Skeletal muscle satellite cell (primary cell): Measurements from ENCODE around the gene GGN.

Source experiments
- H3K27me3 ChIP-seq: 2 replicates; pipeline ENCODE4 v1.7.0; 2013; ENCODE audit warnings: low read length; ENCODE audit not compliant: control insufficient read depth, insufficient read depth
- H3K36me3 ChIP-seq: 2 replicates; pipeline ENCODE4 v1.7.0; 2013; ENCODE audit warnings: mild to moderate bottlenecking, control low read depth, low read length; ENCODE audit not compliant: insufficient read depth
- H3K4me1 ChIP-seq: 2 replicates; pipeline ENCODE4 v1.7.0; 2013; ENCODE audit warnings: low read length; ENCODE audit not compliant: control insufficient read depth, insufficient read depth
- H3K4me2 ChIP-seq: 2 replicates; pipeline ENCODE4 v1.7.0; 2013; ENCODE audit warnings: mild to moderate bottlenecking, low read length
- H3K4me3 ChIP-seq: 2 replicates; pipeline ENCODE4 v1.7.0; 2013; ENCODE audit warnings: low read length
- H3K9ac ChIP-seq: 2 replicates; pipeline ENCODE4 v1.7.0; 2013; ENCODE audit warnings: mild to moderate bottlenecking, low read depth, low read length, moderate library complexity
- H3K9me3 ChIP-seq: replicated peaks from 2 replicates; pipeline ENCODE4 v1.7.0; 2013; ENCODE audit warnings: mild to moderate bottlenecking, control low read depth, low read length

The GGN gene

GRCh38 chr19:38392707-38393308 lies 5.0 kb upstream of the GGN start:
- H3K4me3 ChIP-seq = no peak overlapping the region
- H3K9me3 ChIP-seq = no peaks in the 10 kb centered on the region
- H3K9ac ChIP-seq = no peak overlapping the region
- H3K27me3 ChIP-seq = no peaks in the 10 kb centered on the region
- H3K4me1 ChIP-seq = peaks cover 26% of the 10 kb centered on the region
- H3K36me3 ChIP-seq = peaks cover 30% of the 10 kb centered on the region
- H3K4me2 ChIP-seq = peak overlapping the region; percentile 10

DNA sequence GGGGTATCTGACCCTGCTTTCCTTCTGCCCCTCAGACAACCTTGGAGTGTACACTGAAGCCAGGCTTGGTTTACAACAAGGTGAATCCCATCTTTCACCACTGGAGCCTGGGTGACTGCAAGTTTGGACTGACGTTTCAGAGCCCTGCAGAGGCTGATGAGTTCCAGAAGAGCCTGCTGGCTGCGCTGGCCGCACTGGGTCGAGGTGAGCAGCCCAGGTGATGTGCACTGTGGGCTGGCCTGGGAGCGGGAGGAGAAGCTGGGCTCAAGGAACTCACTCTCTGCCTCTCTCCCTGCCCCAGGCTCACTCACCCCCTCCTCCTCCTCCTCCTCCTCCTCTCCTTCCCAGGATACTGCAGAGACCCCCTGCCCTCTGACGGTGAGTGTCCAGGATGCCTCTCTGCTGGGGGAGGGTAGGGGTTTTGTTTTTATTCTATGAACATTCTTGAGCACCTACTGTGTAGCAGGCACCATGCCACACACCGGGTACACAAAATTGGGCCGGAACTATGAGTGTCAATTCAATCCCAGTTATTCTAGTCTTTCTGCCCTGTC lies 4.2 kb upstream of the GGN start:
- H3K27me3 ChIP-seq = no peaks in the 10 kb centered on the region
- H3K4me2 ChIP-seq = no peak overlapping the region
- H3K4me3 ChIP-seq = no peak overlapping the region
- no peak overlapping the region for H3K9ac ChIP-seq
- peaks cover 30% of the 10 kb centered on the region for H3K36me3 ChIP-seq
- no peaks in the 10 kb centered on the region for H3K9me3 ChIP-seq
- H3K4me1 ChIP-seq = peaks cover 31% of the 10 kb centered on the region

GRCh38 chr19:38389957-38390924 lies 2.4 kb upstream of the GGN start:
- Histone ChIP-seq H3K27me3 (no peaks in the 10 kb centered on the region), H3K36me3 (peaks cover 27% of the 10 kb centered on the region), H3K9ac (peak overlapping the region; percentile 90), H3K4me2 (peak overlapping the region; percentile 98), H3K9me3 (no peaks in the 10 kb centered on the region), H3K4me1 (peaks cover 37% of the 10 kb centered on the region), H3K4me3 (peak overlapping the region; percentile 67)

- peak overlapping the region; percentile 88 for H3K4me3 ChIP-seq
- peak overlapping the region; percentile 90 for H3K9ac ChIP-seq
- peaks cover 31% of the 10 kb centered on the region for H3K36me3 ChIP-seq
- no peaks in the 10 kb centered on the region for H3K9me3 ChIP-seq
- H3K4me2 ChIP-seq = peak overlapping the region; percentile 98
- H3K27me3 ChIP-seq = no peaks in the 10 kb centered on the region
- peaks cover 37% of the 10 kb centered on the region for H3K4me1 ChIP-seq
Measured at GRCh38 chr19:38389101-38389925, 1.5 kb upstream of the GGN start.

DNA sequence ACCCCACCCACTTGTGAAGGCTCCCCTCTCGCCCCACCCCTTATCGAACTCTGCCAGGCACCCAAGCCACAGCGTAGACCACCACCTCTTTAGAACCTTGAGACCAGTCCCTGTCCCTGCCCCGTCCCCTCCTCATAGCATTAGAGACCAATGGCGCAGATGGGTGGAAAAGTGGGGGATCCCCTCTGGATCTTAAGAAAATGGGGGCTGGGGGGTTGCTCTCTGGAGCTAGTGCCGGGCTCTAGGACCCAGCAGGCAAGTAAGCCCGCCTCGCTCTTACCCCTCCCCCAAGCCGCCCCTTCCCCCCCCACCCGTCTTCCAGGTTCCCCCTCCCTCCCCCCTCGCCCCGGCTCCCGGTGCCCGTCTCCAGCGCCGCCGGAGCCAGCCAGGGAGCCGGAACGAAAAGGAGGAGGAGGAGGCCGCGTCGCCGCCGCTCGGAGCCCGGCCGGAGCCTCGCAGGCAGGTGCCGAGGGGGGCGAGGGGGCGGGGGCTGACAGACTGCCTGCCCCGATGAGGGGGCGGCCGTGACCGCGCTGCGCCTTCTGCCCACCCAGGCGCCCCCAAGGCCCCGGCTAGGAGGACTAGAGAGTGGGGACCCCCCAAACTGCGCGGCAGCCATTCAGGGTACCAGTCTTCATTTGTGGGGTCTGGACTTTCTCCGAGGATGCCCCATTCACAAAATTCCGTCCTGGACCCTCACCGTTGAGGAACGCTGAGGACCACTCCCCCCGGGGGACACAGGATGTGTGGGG lies 691 bp upstream of the GGN start, which contains the start of gene SPRED3:
SPRED3 (plus strand) TSS at position 349 of the 752 bp plus-strand sequence. CDS start 1,606 bp downstream, outside the sequence.
- H3K9ac ChIP-seq = peak within 1 kb of the TSS; percentile 90
- H3K4me3 ChIP-seq = peak within 1 kb of the TSS; percentile 88
- no peaks in the 10 kb centered on the region for H3K27me3 ChIP-seq
- peak within 1 kb of the TSS; percentile 98 for H3K4me2 ChIP-seq
- peaks cover 31% of the 10 kb centered on the region for H3K36me3 ChIP-seq
- no peaks in the 10 kb centered on the region for H3K9me3 ChIP-seq
- peaks cover 37% of the 10 kb centered on the region for H3K4me1 ChIP-seq

GRCh38 chr19:38386971-38387549 lies 774 bp downstream of the GGN start:
- peaks cover 42% of the 10 kb centered on the region for H3K36me3 ChIP-seq
- no peaks in the 10 kb centered on the region for H3K27me3 ChIP-seq
- no peaks in the 10 kb centered on the region for H3K9me3 ChIP-seq
- H3K4me2 ChIP-seq = peak overlapping the region; percentile 98
- peaks cover 27% of the 10 kb centered on the region for H3K4me1 ChIP-seq
- H3K4me3 ChIP-seq = peak overlapping the region; percentile 88
- H3K9ac ChIP-seq = peak overlapping the region; percentile 6

DNA sequence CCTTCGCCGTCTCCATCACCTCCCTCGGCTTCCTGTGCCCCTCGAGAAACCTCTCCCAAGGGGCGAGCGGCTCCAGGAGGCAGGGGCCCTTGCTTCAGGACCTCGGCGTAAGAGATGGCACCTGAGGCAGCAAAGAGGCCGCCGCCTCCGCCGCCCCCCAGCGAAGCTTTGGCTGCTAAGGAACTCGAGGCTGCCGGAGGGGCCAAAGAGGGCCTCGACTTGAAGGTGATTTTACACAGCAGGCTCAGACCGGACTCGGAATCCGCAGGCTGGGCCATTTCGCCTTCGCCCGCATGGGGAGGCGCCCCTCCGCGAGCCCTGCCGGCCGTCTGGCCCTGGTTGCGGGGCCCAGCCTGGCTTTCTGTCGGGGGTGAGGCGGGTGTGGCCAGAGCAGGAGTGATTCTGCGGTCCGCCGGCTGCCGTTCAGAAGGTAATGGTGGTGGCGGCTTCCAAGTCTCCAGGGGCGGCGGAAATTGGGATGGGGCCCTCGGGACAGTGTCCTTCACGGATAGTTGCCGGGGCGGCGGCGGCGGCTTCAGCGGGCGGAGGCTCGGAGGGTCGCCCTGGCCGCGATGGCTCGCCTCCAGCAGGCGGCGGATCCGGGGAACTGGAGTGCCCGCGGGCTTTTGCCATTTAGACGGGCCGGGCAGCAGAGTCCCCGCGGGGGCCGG lies 1.4 kb downstream of the GGN start:
- H3K36me3 ChIP-seq = peaks cover 43% of the 10 kb centered on the region
- no peaks in the 10 kb centered on the region for H3K9me3 ChIP-seq
- H3K27me3 ChIP-seq = no peaks in the 10 kb centered on the region
- no peak overlapping the region for H3K4me2 ChIP-seq
- H3K4me3 ChIP-seq = no peak overlapping the region
- peaks cover 23% of the 10 kb centered on the region for H3K4me1 ChIP-seq
- no peak overlapping the region for H3K9ac ChIP-seq

- H3K36me3 ChIP-seq = peaks cover 49% of the 10 kb centered on the region
- no peak overlapping the region for H3K9ac ChIP-seq
- no peaks in the 10 kb centered on the region for H3K9me3 ChIP-seq
- no peak overlapping the region for H3K4me3 ChIP-seq
- no peak overlapping the region for H3K4me2 ChIP-seq
- H3K4me1 ChIP-seq = peaks cover 21% of the 10 kb centered on the region
- H3K27me3 ChIP-seq = no peaks in the 10 kb centered on the region
Measured at GRCh38 chr19:38385804-38386257, 2.0 kb downstream of the GGN start.

DNA sequence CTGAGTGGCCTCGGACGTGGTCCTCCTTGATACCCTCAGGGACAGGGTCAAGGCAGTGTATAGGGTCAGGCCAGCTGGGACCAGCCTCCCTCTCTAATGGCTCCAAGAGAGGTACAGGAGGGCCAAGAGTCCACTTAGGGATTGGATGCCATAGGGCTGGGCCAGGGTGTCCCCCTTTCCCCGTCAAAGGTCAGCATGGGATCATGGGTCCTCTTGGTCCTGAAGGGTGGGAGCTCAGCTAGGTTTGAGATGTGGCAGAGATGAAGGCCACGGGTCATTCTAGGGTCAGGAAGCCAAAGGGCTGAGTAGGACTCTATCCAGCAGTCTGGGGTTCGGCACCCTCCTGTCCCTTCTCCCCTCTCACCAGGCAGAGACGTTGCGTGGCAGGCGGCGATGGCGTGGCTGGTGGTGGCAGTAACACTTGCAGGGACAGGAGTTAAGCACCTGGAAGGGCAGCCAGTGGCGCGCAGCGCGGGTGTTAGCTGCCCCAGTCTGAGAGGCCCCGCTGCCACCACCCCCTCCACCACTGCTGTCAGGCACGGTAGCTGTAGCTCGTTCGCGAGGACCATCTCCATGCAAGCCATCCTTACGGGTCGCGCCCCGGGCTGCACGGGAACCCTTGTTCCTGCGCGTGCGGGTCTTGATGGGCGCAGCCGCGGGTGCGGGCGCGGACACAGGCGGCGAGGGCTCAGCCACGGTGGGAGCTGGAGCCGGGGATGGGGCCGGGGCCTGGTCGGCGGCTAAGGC lies 2.6 kb downstream of the GGN start:
- H3K4me1 ChIP-seq = peaks cover 17% of the 10 kb centered on the region
- H3K36me3 ChIP-seq = peaks cover 55% of the 10 kb centered on the region
- H3K27me3 ChIP-seq = no peaks in the 10 kb centered on the region
- H3K4me3 ChIP-seq = no peak overlapping the region
- H3K4me2 ChIP-seq = no peak overlapping the region
- no peaks in the 10 kb centered on the region for H3K9me3 ChIP-seq
- no peak overlapping the region for H3K9ac ChIP-seq
